ENCODE data around the gene CTBP2.

The CTBP2 gene

GRCh38 chr10:125115409-125115808, 45.0 kb downstream of the CTBP2 start:
- Histone ChIP-seq H3K4me1 (ENCODE audit: control insufficient read depth, low read length) (no peaks in the 10 kb centered on the region), H3K79me2 (ENCODE audit: control insufficient read depth, low read length) (peaks cover 13% of the 10 kb centered on the region; the same call in 1 of the 2 replicates), H3K36me3 (ENCODE audit: control insufficient read depth, low read length) (no peaks in the 10 kb centered on the region), H3K27me3 (ENCODE audit: control insufficient read depth, low read length) (no peaks in the 10 kb centered on the region), H3K9me3 (ENCODE audit: control insufficient read depth, insufficient read depth, low read length) (no peaks in the 10 kb centered on the region), H3K9me2 (replicated peaks; ENCODE audit: control insufficient read depth, low read length) (no peaks in the 10 kb centered on the region), H3K27ac (ENCODE audit: low read depth, low read length) (no peak overlapping the region), H4K20me1 (ENCODE audit: control insufficient read depth, insufficient read depth, low read depth, low read length) (0 out of 2 replicates have a peak, but pooled peaks cover 4% of the 10 kb centered on the region), H3F3A (ENCODE audit: control insufficient read depth, insufficient read depth) (no peaks in the 10 kb centered on the region), H3K4me3 (ENCODE audit: low read length) (no peak overlapping the region), H3K4me2 (ENCODE audit: low read length) (no peak overlapping the region)
- TF ChIP-seq EZH2phosphoT487 (IDR thresholded peaks at IDR 0.05; ENCODE audit: borderline replicate concordance, low read length) (no peak), CTCF (IDR thresholded peaks at IDR 0.05; ENCODE audit: low read depth, low read length, poor library complexity, severe bottlenecking) (no peak)

GRCh38 chr10:125114761-125115391, 45.5 kb downstream of the CTBP2 start:
- H3K36me3 ChIP-seq (ENCODE audit: control insufficient read depth, low read length): no peaks in the 10 kb centered on the region
- H3K79me2 ChIP-seq (ENCODE audit: control insufficient read depth, low read length): peaks cover 12% of the 10 kb centered on the region; the same call in 1 of the 2 replicates
- H3K4me3 ChIP-seq (ENCODE audit: low read length): no peak overlapping the region
- H3K9me3 ChIP-seq (ENCODE audit: control insufficient read depth, insufficient read depth, low read length): no peaks in the 10 kb centered on the region
- 0 out of 2 replicates have a peak, but pooled peaks cover 4% of the 10 kb centered on the region for H4K20me1 ChIP-seq (ENCODE audit: control insufficient read depth, insufficient read depth, low read depth, low read length)
- TF ChIP-seq CTCF (IDR thresholded peaks at IDR 0.05; ENCODE audit: low read depth, low read length, poor library complexity, severe bottlenecking) (no peak), EZH2phosphoT487 (IDR thresholded peaks at IDR 0.05; ENCODE audit: borderline replicate concordance, low read length) (no peak)
- H3K4me2 ChIP-seq (ENCODE audit: low read length): no peak overlapping the region
- no peaks in the 10 kb centered on the region for H3F3A ChIP-seq (ENCODE audit: control insufficient read depth, insufficient read depth)
- H3K4me1 ChIP-seq (ENCODE audit: control insufficient read depth, low read length): no peaks in the 10 kb centered on the region
- H3K27ac ChIP-seq (ENCODE audit: low read depth, low read length): no peak overlapping the region
- no peaks in the 10 kb centered on the region for H3K27me3 ChIP-seq (ENCODE audit: control insufficient read depth, low read length)
- no peaks in the 10 kb centered on the region for H3K9me2 ChIP-seq (replicated peaks; ENCODE audit: control insufficient read depth, low read length)

- Histone ChIP-seq H3K27ac (ENCODE audit: low read depth, low read length) (no peak overlapping the region), H4K20me1 (ENCODE audit: control insufficient read depth, insufficient read depth, low read depth, low read length) (0 out of 2 replicates have a peak, but pooled peaks cover 4% of the 10 kb centered on the region), H3K4me1 (ENCODE audit: control insufficient read depth, low read length) (no peaks in the 10 kb centered on the region), H3K4me2 (ENCODE audit: low read length) (no peak overlapping the region), H3K27me3 (ENCODE audit: control insufficient read depth, low read length) (no peaks in the 10 kb centered on the region), H3K79me2 (ENCODE audit: control insufficient read depth, low read length) (peaks cover 10% of the 10 kb centered on the region; the same call in 1 of the 2 replicates), H3K36me3 (ENCODE audit: control insufficient read depth, low read length) (peaks cover 8% of the 10 kb centered on the region; the same call in 1 of the 2 replicates), H3K4me3 (ENCODE audit: low read length) (no peak overlapping the region), H3F3A (ENCODE audit: control insufficient read depth, insufficient read depth) (no peaks in the 10 kb centered on the region), H3K9me2 (replicated peaks; ENCODE audit: control insufficient read depth, low read length) (no peaks in the 10 kb centered on the region), H3K9me3 (ENCODE audit: control insufficient read depth, insufficient read depth, low read length) (no peaks in the 10 kb centered on the region)
- TF ChIP-seq CTCF (IDR thresholded peaks at IDR 0.05; ENCODE audit: low read depth, low read length, poor library complexity, severe bottlenecking) (no peak), EZH2phosphoT487 (IDR thresholded peaks at IDR 0.05; ENCODE audit: borderline replicate concordance, low read length) (no peak)
Measured at GRCh38 chr10:125113691-125114371, 46.5 kb downstream of the CTBP2 start.
